Activated gamma-delta T cell treated with Interleukin-2 at 50 U/mL for 16 hours (primary cell): ENCODE data around the gene GLUL.
"Not testable (repeated sequence)": the region's sequence is repeated elsewhere in the genome, so short reads cannot be mapped to it uniquely, and the experiment has no call there.

Experiments used
- DNase-seq: peaks from one replicate; pipeline ENCODE4 v3.0.0-alpha.2; 2020

GLUL gene

GRCh38 chr1:182359645-182360044 is 31.9 kb downstream of the GLUL start:
- DNase-seq = no peak

GRCh38 chr1:182357913-182358312 is 33.7 kb downstream of the GLUL start:
- DNase-seq = no peak

GRCh38 chr1:182357171-182357570 is 34.4 kb downstream of the GLUL start:
- no peak for DNase-seq

- no peak for DNase-seq
Measured at GRCh38 chr1:182355723-182356098, 35.9 kb downstream of the GLUL start.

GRCh38 chr1:182351790-182352364 is 39.7 kb downstream of the GLUL start:
- no peak for DNase-seq

GRCh38 chr1:182350839-182351238 is 40.8 kb downstream of the GLUL start:
- DNase-seq = no peak

- DNase-seq = no peak
Measured at GRCh38 chr1:182348961-182349747, 42.4 kb downstream of the GLUL start.

- no peak for DNase-seq
Measured at GRCh38 chr1:182347019-182347418, 44.6 kb downstream of the GLUL start.

- DNase-seq = no peak
Measured at GRCh38 chr1:182340233-182341058, 51.1 kb downstream of the GLUL start.

GRCh38 chr1:182339684-182340083 is 51.9 kb downstream of the GLUL start:
- DNase-seq = no peak

- no peak for DNase-seq
Measured at GRCh38 chr1:182338806-182339370, 52.7 kb downstream of the GLUL start.

GRCh38 chr1:182337736-182338571 is 53.6 kb downstream of the GLUL start:
- no peak for DNase-seq

GRCh38 chr1:182335771-182336566 is 55.6 kb downstream of the GLUL start:
- DNase-seq = no peak

- not testable (repeated sequence) for DNase-seq
Measured at GRCh38 chr1:182333071-182333571, 58.5 kb downstream of the GLUL start.

GRCh38 chr1:182332261-182333060 is 59.1 kb downstream of the GLUL start:
- DNase-seq = no peak
